Psoas muscle (tissue), 8 donors: ENCODE results near the gene TCP1. TPM values are rescaled to one million over a fixed set of nuclear protein-coding genes. Genes with fewer than 3 reads are reported as not detected.
A peak's percentile ranks its signal among the peaks of the same experiment; 100 is the strongest.
"Not testable (repeated sequence)": the region's sequence is repeated elsewhere in the genome, so short reads cannot be mapped to it uniquely, and the experiment has no call there.

ENCODE experiments used
- ATAC-seq, 4 donors: fragments of 200-7000 bp; cut with Tn5 transposase; one replicate each; pipeline ENCODE4 v1.9.1; 2020; ENCODE audit warnings: moderate library complexity in 3 of 4, mild to moderate bottlenecking in 2 of 4
- DNase-seq, 2 donors: peaks; one replicate each; pipeline ENCODE4 v3.0.0-alpha.2; 2020
- H3K27ac ChIP-seq: fragments of 200-600 bp; one replicate; pipeline ENCODE4 v1.8.0; 2022
- H3K27me3 ChIP-seq, 3 donors: fragments of 200-600 bp in 1 of 3; one replicate each; pipeline versions ENCODE4 v1.6.1 to v1.8.0; 2013 to 2022; ENCODE audit warnings: low read length in 2 of 3, mild to moderate bottlenecking in 2 of 3, moderate library complexity in 1 of 3; ENCODE audit not compliant: insufficient read depth in 3 of 3
- H3K36me3 ChIP-seq, 2 donors: fragments of 200-600 bp in 1 of 2; one replicate each; pipeline versions ENCODE4 v1.6.1 to v1.8.0; 2013 to 2022; ENCODE audit warnings: low read depth in 1 of 2, mild to moderate bottlenecking in 1 of 2, moderate library complexity in 1 of 2; ENCODE audit not compliant: insufficient read depth in 1 of 2
- H3K4me1 ChIP-seq: fragments of 200-600 bp; one replicate; pipeline ENCODE4 v1.8.0; 2022
- H3K4me3 ChIP-seq: fragments of 200-600 bp; one replicate; pipeline ENCODE4 v1.8.0; 2022; ENCODE audit warnings: mild to moderate bottlenecking
- H3K9me3 ChIP-seq: fragments of 200-600 bp; one replicate; pipeline ENCODE4 v1.8.0; 2022
- CTCF ChIP-seq: fragments of 200-600 bp; IDR thresholded peaks from one replicate; pipeline ENCODE4 v1.8.0; 2022; ENCODE audit warnings: antibody characterized with exemption
- WGBS, 3 donors: extraction: QIAGEN DNeasy Blood & Tissue Kit; methylation state at CpG; one replicate each; pipeline versions ENCODE4 v1.1.6 to v1.1.7; 2013; 5-methylcytosine and 5-hydroxymethylcytosine counted together
- intact Hi-C, 2 donors: fragments of 100-400 bp; cut with DNase I; formaldehyde crosslinking; loops; one replicate each; pipeline versions ENCODE4 v1.11.0 to v1.14.2; 2022
- polyA plus RNA-seq, 3 donors: library from polyadenylated mRNA; stranded (reverse); fragments of 200-250 nt; gene quantifications; one replicate each; pipeline ENCODE4 v1.2.3, GENCODE V29; 2013
- total RNA-seq, 4 donors: library from RNA; stranded (reverse); fragmentation: NEBNext Ultra II Directional in 2 of 4; extraction: Animal tissue kit (Norgen Biotek cat#: 25700) in 2 of 4; gene quantifications; one replicate each; pipeline versions ENCODE4 v1.2.1 to v1.2.4, GENCODE V29; 2021 to 2023
- donor health status: healthy with polysubstance abuse.
- donor health status: DM: no; HTN: no; CAD: no; lungs with moderate emphysema.
- donor health status: Bipolar disorder and iron deficiency.
- donor health status: healthy.
- donor health status: DM: yes; HTN: yes; CAD: no.
- donor health status: DM: no; HTN: no; CAD: no.
- donor health status: DM: no; HTN: no; CAD: no.
- donor health status: DM: yes; HTN: yes; CAD: no.

TCP1 gene
- total and polyA plus RNA-seq, 7 donors: 153 to 307 (median 215) TPM

DNA sequence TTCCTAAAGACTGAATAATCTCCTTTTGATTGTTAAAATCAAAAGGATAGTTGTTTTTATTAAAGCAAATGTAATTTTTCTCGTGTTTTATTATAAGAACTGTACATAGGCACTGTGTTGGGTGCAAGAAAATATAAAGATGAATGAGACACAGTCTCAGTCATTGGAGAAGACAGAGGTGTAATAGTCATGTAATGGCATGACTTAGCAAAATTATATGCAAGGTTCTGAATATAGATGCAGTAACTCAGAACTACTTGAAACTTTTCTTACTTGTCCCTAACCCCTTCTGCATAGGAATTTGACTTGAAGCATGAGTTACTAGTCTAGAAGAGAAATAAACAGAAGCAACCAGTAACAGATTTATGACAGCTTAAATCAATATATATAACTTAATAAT lies 47.2 kb downstream of the TCP1 start:
- 88 to 94% (median 94%) methylated on average over 1 of the region's 1 CpG for WGBS, 3 donors
- H3K36me3 ChIP-seq: peaks cover 18 to 98% of the 10 kb centered on the region in 2 donors
- peaks cover 13% of the 10 kb centered on the region for H3K4me1 ChIP-seq
- H3K4me3 ChIP-seq: no peak overlapping the region
- intact Hi-C loops: loop anchor here in 1 of 2 donors (5.0 kb wide), 2 partner anchors 40 to 60 kb away; no protein-coding TSS in a partner anchor
- DNase-seq: no peak
- no peak for TF ChIP-seq CTCF
- H3K27me3 ChIP-seq: no peaks in the 10 kb centered on the region
- peak in 2 of 4 donors; percentile 56 to 60 for ATAC-seq
- H3K9me3 ChIP-seq: no peaks in the 10 kb centered on the region
- H3K27ac ChIP-seq: peak overlapping the region; percentile 56

GRCh38 chr6:159739341-159739740 lies 50.1 kb downstream of the TCP1 start:
- intact Hi-C loops: no loop called here
- peaks cover 28% of the 10 kb centered on the region for H3K4me1 ChIP-seq
- no peaks in the 10 kb centered on the region for H3K27me3 ChIP-seq

GRCh38 chr6:159736908-159737307 lies 52.5 kb downstream of the TCP1 start:
- no peaks in the 10 kb centered on the region for H3K27me3 ChIP-seq
- no peak overlapping the region for H3K4me3 ChIP-seq
- peaks cover 4 to 50% of the 10 kb centered on the region in 2 donors for H3K36me3 ChIP-seq
- peaks cover 28% of the 10 kb centered on the region for H3K4me1 ChIP-seq
- 80 to 84% (median 81%) methylated on average over 7 of the region's 7 CpGs for WGBS, 3 donors
- intact Hi-C loops: no loop called here
- no peak for DNase-seq
- H3K27ac ChIP-seq: no peak overlapping the region
- H3K9me3 ChIP-seq: no peaks in the 10 kb centered on the region
- no peak for TF ChIP-seq CTCF
- ATAC-seq: no peak

More at GRCh38 chr6:159739341-159739740, 50.1 kb downstream of the TCP1 start:
- TF ChIP-seq CTCF: no peak
- no peak overlapping the region for H3K27ac ChIP-seq
- 70 to 80% (median 77%) methylated on average over 3 of the region's 3 CpGs for WGBS, 3 donors
- peaks cover 4 to 75% of the 10 kb centered on the region in 2 donors for H3K36me3 ChIP-seq
- no peak for ATAC-seq
- H3K4me3 ChIP-seq: no peak overlapping the region
- DNase-seq: no peak
- no peaks in the 10 kb centered on the region for H3K9me3 ChIP-seq

GRCh38 chr6:159733395-159733794 lies 56.0 kb downstream of the TCP1 start:
- peaks cover 61% of the 10 kb centered on the region for H3K4me1 ChIP-seq
- intact Hi-C loops: loop anchor here in 1 of 2 donors (5.0 kb wide), 1 partner anchor 54 kb away; the partner anchor contains the start of gene TCP1
- H3K27me3 ChIP-seq, H3K27ac ChIP-seq, DNase-seq, H3K4me3 ChIP-seq, H3K9me3 ChIP-seq, ATAC-seq: not testable (repeated sequence)
- H3K36me3 ChIP-seq: peaks cover 0 to 18% of the 10 kb centered on the region in 2 donors
- 95 to 98% (median 97%) methylated on average over 12 of the region's 12 CpGs for WGBS, 3 donors

GRCh38 chr6:159732550-159732949 lies 56.9 kb downstream of the TCP1 start:
- not testable (repeated sequence) for H3K27me3 ChIP-seq, DNase-seq, H3K27ac ChIP-seq, ATAC-seq, H3K4me3 ChIP-seq, H3K9me3 ChIP-seq, H3K36me3 ChIP-seq
- intact Hi-C loops: loop anchor here in 1 of 2 donors (5.0 kb wide), 1 partner anchor 55 kb away; the partner anchor contains the start of gene TCP1
- 90 to 93% (median 91%) methylated on average over 12 of the region's 12 CpGs for WGBS, 3 donors
- peaks cover 55% of the 10 kb centered on the region for H3K4me1 ChIP-seq

GRCh38 chr6:159730332-159730676 lies 59.1 kb downstream of the TCP1 start:
- Histone ChIP-seq H3K4me1 (peaks cover 54% of the 10 kb centered on the region), H3K4me3 (peak overlapping the region; percentile 90), H3K9me3 (no peaks in the 10 kb centered on the region), H3K36me3 (no peaks in the 10 kb centered on the region), H3K27ac (peak overlapping the region; percentile 97), H3K27me3 (no peaks in the 10 kb centered on the region)
- intact Hi-C loops: loop anchor here in 1 of 2 donors (5.0 kb wide), 1 partner anchor 57 kb away; the partner anchor contains the start of gene TCP1
- no peak for TF ChIP-seq CTCF
- 50 to 57% (median 53%) methylated on average over 6 of the region's 6 CpGs for WGBS, 3 donors
- ATAC-seq (no peak), DNase-seq (no peak)
